Stomach (tissue), 9 donors: ENCODE results near the gene TBXAS1. TPM values are rescaled to one million over a fixed set of nuclear protein-coding genes. Genes with fewer than 3 reads are reported as not detected.

Source experiments
- DNase-seq, 2 donors: peaks; one replicate each; pipeline versions ENCODE4 v3.0.0 to v3.0.0-alpha.2; 2013 to 2019
- H3K27ac ChIP-seq, 5 donors: fragments of 200-600 bp in 4 of 5; sonication (generic) in 4 of 5; one replicate each; pipeline ENCODE4 v1.5.1; 2013 to 2019; ENCODE audit warnings: mild to moderate bottlenecking in 1 of 5, moderate library complexity in 1 of 5
- H3K27me3 ChIP-seq, 3 donors: fragments of 200-600 bp; sonication (generic); one replicate each; pipeline ENCODE4 v1.5.1; 2017 to 2019; ENCODE audit warnings: mixed run types in 1 of 3
- H3K36me3 ChIP-seq, 4 donors: fragments of 200-600 bp; sonication (generic); 1 replicate in 3 of 4; 2 replicates in 1 of 4; pipeline ENCODE4 v1.5.1; 2016 to 2019
- H3K4me1 ChIP-seq, 4 donors: fragments of 200-600 bp; sonication (generic); one replicate each; pipeline ENCODE4 v1.5.1; 2016 to 2019
- H3K4me3 ChIP-seq, 4 donors: fragments of 200-600 bp; sonication (generic) in 3 of 4; one replicate each; pipeline ENCODE4 v1.5.1; 2016 to 2019; ENCODE audit warnings: mild to moderate bottlenecking in 1 of 4
- H3K9me3 ChIP-seq, 4 donors: fragments of 200-600 bp; sonication (generic); one replicate each; pipeline ENCODE4 v1.5.1; 2016 to 2019
- EP300 ChIP-seq: sonication (generic); formaldehyde crosslinking; IDR thresholded peaks from one replicate; pipeline ENCODE4 v1.6.1; 2017; ENCODE audit warnings: antibody characterized with exemption
- POLR2A ChIP-seq, 4 donors: fragments of 450-650 bp; IDR thresholded peaks; one replicate each; pipeline ENCODE4 v1.6.1; 2016; ENCODE audit warnings: antibody characterized with exemption in 4 of 4, control low read depth in 2 of 4, mild to moderate bottlenecking in 1 of 4, moderate library complexity in 1 of 4
- POLR2AphosphoS5 ChIP-seq, 3 donors: sonication (generic); formaldehyde crosslinking; IDR thresholded peaks; one replicate each; pipeline ENCODE4 v1.6.1; 2016; ENCODE audit warnings: antibody characterized with exemption in 3 of 3
- WGBS, 5 donors: extraction: QIAGEN DNeasy Blood & Tissue Kit in 3 of 5; methylation state at CpG; one replicate each; pipeline versions ENCODE4 v1.1.5 to v1.1.7; 2013 to 2018; 5-methylcytosine and 5-hydroxymethylcytosine counted together
- intact Hi-C: fragments of 100-400 bp; cut with DNase I; formaldehyde crosslinking; loops from one replicate; pipeline ENCODE4 v1.15.1; 2023; ENCODE audit warnings: low total_unique reads
- polyA plus RNA-seq, 3 donors: library from polyadenylated mRNA; stranded (reverse); fragments of 200-250 nt; gene quantifications; one replicate each; pipeline ENCODE4 v1.2.3, GENCODE V29; 2013
- total RNA-seq, 5 donors: library from RNA; depleted of rRNA; stranded (reverse); fragments of >200 nt; gene quantifications; one replicate each; pipeline versions ENCODE4 v1.1.0 to v1.2.3, GENCODE V29; 2014 to 2016
- TF ChIP-seq, protein P1 (sequence below), 7 experiments: fragments of 450-650 bp in 4 of 7; fragments of 200-600 bp in 3 of 7; sonication (generic) in 3 of 7; IDR thresholded peaks; one replicate each; pipeline ENCODE4 v1.5.1; 2016 to 2019; ENCODE audit warnings: antibody characterized with exemption in 7 of 7, control low read depth in 2 of 7, mild to moderate bottlenecking in 1 of 7
- donor health status: healthy with polysubstance abuse.
- donor health status: Bipolar disorder and iron deficiency.
- donor health status: healthy.

TBXAS1 gene
- total and polyA plus RNA-seq, 8 donors: 1.4 to 92.8 (median 15.1) TPM

DNA sequence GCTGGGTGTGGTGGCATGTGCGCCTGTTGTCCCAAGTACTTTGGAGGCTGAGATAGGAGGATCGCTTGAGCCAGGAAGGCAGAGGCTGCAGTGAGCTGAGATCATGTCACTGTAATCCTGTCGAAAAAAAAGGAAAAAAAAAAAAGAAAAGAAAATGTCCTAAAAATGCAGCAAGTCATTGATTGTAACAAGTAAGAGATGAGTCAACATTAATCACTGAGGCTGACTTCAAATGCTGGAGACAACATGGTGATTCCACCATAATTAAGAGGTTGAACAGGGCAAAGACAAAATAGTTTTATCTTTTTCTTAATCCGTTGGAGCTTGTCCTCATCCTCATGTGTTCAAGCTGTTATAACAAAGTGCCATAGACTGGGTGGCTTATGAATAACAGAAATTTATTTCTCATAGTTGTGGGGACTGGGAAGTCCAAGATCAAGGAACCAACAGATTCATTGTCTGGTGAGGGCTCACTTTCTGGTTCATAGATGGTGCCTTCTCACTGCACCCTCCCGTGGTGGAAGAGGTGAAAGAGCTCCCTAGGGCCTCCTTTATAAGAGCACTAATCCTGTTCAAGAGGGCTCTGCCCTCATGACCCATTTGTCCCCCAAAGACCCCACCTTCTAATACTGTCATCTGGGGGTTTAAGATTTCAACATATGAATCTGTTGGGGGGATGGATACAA is 60.3 kb downstream of the TBXAS1 start:
- Histone ChIP-seq H3K36me3 (no peaks in the 10 kb centered on the region), H3K27ac (no peak overlapping the region), H3K27me3 (no peaks in the 10 kb centered on the region), H3K9me3 (no peaks in the 10 kb centered on the region), H3K4me3 (no peak overlapping the region), H3K4me1 (peaks cover 0 to 22% (median 2%) of the 10 kb centered on the region in 4 donors)
- no peak for DNase-seq
- WGBS, 5 donors: 90 to 96% (median 93%) methylated on average over 5 of the region's 5 CpGs
- intact Hi-C loops: no loop called here
- TF ChIP-seq POLR2A (IDR thresholded peaks at IDR 0.05): no peak

GRCh38 chr7:139893461-139893860 is 64.4 kb downstream of the TBXAS1 start:
- Histone ChIP-seq H3K4me1 (peaks cover 0 to 8% (median 6%) of the 10 kb centered on the region in 4 donors), H3K4me3 (no peak overlapping the region), H3K27me3 (no peaks in the 10 kb centered on the region), H3K27ac (no peak overlapping the region), H3K36me3 (no peaks in the 10 kb centered on the region), H3K9me3 (no peaks in the 10 kb centered on the region)
- TF ChIP-seq POLR2A (IDR thresholded peaks at IDR 0.05): no peak
- TF ChIP-seq POLR2AphosphoS5 (IDR thresholded peaks at IDR 0.05): no peak
- TF ChIP-seq EP300: no peak
- TF ChIP-seq, protein P1, sequence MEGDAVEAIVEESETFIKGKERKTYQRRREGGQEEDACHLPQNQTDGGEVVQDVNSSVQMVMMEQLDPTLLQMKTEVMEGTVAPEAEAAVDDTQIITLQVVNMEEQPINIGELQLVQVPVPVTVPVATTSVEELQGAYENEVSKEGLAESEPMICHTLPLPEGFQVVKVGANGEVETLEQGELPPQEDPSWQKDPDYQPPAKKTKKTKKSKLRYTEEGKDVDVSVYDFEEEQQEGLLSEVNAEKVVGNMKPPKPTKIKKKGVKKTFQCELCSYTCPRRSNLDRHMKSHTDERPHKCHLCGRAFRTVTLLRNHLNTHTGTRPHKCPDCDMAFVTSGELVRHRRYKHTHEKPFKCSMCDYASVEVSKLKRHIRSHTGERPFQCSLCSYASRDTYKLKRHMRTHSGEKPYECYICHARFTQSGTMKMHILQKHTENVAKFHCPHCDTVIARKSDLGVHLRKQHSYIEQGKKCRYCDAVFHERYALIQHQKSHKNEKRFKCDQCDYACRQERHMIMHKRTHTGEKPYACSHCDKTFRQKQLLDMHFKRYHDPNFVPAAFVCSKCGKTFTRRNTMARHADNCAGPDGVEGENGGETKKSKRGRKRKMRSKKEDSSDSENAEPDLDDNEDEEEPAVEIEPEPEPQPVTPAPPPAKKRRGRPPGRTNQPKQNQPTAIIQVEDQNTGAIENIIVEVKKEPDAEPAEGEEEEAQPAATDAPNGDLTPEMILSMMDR (IDR thresholded peaks at IDR 0.05): no peak
- intact Hi-C loops: no loop called here
- WGBS, 5 donors: 68 to 84% (median 83%) methylated on average over 1 of the region's 1 CpG
- no peak for DNase-seq

DNA sequence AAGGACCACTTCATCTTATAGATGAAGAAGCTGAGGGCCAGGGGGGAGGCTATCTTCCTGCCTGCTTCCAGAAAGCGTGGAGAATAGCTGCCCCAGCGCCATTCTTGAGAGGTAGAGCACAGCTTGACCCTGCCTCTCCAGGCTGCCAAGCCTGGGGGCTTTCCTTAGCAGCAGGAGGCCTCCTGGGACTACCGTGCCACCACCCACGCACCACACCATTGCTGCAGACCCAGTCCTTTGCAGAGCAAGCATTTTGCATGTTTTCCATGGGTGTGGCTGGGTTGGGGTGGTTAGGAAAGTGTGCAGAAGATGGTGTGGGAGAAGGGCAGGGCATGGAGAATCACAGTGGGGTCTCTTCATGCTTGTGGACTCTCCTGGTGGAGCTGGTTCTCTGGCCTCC is 64.9 kb downstream of the TBXAS1 start:
- H3K4me3 ChIP-seq: no peak overlapping the region
- H3K36me3 ChIP-seq: no peaks in the 10 kb centered on the region
- DNase-seq: no peak
- TF ChIP-seq EP300: no peak
- intact Hi-C loops: no loop called here
- no peak overlapping the region for H3K27ac ChIP-seq
- H3K4me1 ChIP-seq: peaks cover 0 to 8% (median 6%) of the 10 kb centered on the region in 4 donors
- WGBS, 5 donors: 53 to 80% (median 70%) methylated on average over 4 of the region's 4 CpGs
- H3K27me3 ChIP-seq: no peaks in the 10 kb centered on the region
- H3K9me3 ChIP-seq: no peaks in the 10 kb centered on the region

DNA sequence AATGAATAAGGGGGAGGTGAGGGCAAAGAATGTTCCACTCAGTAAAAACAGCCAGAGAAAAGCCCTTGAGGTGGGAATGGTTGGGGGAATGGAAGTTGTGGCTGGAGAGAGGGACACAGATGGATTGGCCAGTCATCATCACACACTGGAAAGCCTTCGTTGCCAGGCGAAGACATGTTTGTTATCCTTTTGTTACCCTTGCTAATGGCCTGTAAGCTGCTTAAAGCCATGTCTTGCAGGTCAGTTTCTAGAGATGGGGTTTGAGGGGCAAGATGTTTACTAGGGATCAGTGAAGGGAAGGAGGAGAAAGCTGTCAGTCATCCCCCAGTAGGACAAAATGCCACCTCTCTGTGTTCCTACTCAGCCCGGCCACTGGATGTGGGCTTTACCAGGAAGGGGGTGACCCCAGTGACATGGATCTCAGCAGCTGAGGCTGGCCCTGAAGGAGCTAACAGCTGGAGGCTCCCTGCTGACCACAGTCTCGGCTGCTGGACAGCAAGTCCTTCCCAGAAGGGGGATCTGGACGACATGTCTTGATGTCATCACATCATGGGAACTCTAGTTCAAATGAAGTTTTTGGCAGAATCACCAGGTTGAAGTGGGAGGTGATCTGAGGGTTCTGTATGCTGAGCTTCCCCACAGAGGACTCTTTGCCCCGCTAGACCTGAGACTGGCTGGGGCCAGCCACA is 66.2 kb downstream of the TBXAS1 start:
- no peak for DNase-seq
- intact Hi-C loops: no loop called here
- WGBS, 5 donors: 78 to 90% (median 88%) methylated on average over 6 of the region's 6 CpGs

DNA sequence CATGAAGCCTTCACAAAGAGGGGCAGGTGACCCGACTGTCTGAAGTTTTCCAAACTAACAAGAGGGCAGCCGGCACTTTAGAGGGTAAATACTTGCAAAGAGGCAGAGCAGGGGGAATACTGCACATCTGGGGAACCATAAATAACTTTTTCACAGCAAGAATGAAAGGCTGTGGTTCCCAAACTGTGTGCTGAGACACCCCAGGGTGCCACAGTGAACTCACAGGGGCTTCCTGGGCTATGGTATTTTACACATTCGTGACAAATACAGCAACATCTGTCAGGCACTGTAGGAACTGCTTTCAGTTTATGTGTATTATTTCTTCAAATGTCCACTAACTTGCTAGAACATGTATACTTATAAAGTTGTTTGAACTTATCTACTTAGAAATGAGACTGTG is 67.2 kb downstream of the TBXAS1 start:
- H3K27ac ChIP-seq: no peak overlapping the region
- H3K27me3 ChIP-seq: no peaks in the 10 kb centered on the region
- peaks cover 0 to 8% (median 6%) of the 10 kb centered on the region in 4 donors for H3K4me1 ChIP-seq
- H3K4me3 ChIP-seq: no peak overlapping the region
- no peaks in the 10 kb centered on the region for H3K36me3 ChIP-seq
- H3K9me3 ChIP-seq: no peaks in the 10 kb centered on the region
- 91 to 98% (median 94%) methylated on average over 3 of the region's 3 CpGs for WGBS, 5 donors
- intact Hi-C loops: no loop called here
- TF ChIP-seq EP300: no peak
- no peak for TF ChIP-seq POLR2A (IDR thresholded peaks at IDR 0.05)
- TF ChIP-seq, protein P1 (IDR thresholded peaks at IDR 0.05): no peak
- TF ChIP-seq POLR2AphosphoS5 (IDR thresholded peaks at IDR 0.05): no peak
- DNase-seq: no peak

More for the DNA sequence above, 66.2 kb downstream of the TBXAS1 start:
- Histone ChIP-seq H3K27ac (no peak overlapping the region), H3K4me3 (no peak overlapping the region), H3K27me3 (no peaks in the 10 kb centered on the region), H3K9me3 (no peaks in the 10 kb centered on the region), H3K36me3 (no peaks in the 10 kb centered on the region), H3K4me1 (peaks cover 0 to 8% (median 6%) of the 10 kb centered on the region in 4 donors)
- TF ChIP-seq, protein P1 (IDR thresholded peaks at IDR 0.05): no peak
- TF ChIP-seq POLR2A (IDR thresholded peaks at IDR 0.05) (no peak), EP300 (no peak), POLR2AphosphoS5 (IDR thresholded peaks at IDR 0.05) (no peak)
